DMS53 treated with DMSO at 0.1 percent for 48 hours (cell line): Measurements from ENCODE around the gene GSTA4.
A peak's percentile ranks its signal among the peaks of the same experiment; 100 is the strongest.
"Not testable (repeated sequence)": the region's sequence is repeated elsewhere in the genome, so short reads cannot be mapped to it uniquely, and the experiment has no call there.

ENCODE experiments used
- DNase-seq: peaks from one replicate; lab custom pipeline; 2025; ENCODE audit not compliant: unreplicated experiment; lab: John Stamatoyannopoulos, UW

GSTA4 gene

GRCh38 chr6:52976149-52976548 is 18.9 kb downstream of the GSTA4 start:
- DNase-seq: no peak

- no peak for DNase-seq
Observed at GRCh38 chr6:52975580-52975979, 19.5 kb downstream of the GSTA4 start.

GRCh38 chr6:52972989-52973388 is 22.1 kb downstream of the GSTA4 start:
- no peak for DNase-seq

GRCh38 chr6:52969359-52969758 is 25.7 kb downstream of the GSTA4 start:
- DNase-seq: no peak

GRCh38 chr6:52966101-52966500 is 29.0 kb downstream of the GSTA4 start:
- no peak for DNase-seq

GRCh38 chr6:52965380-52965779 is 29.7 kb downstream of the GSTA4 start:
- no peak for DNase-seq

GRCh38 chr6:52964318-52964717 is 30.8 kb downstream of the GSTA4 start:
- no peak for DNase-seq

- DNase-seq: no peak
Observed at GRCh38 chr6:52962701-52963100, 32.4 kb downstream of the GSTA4 start.

GRCh38 chr6:52961022-52961421 is 34.1 kb downstream of the GSTA4 start:
- not testable (repeated sequence) for DNase-seq

GRCh38 chr6:52960211-52960610 is 34.9 kb downstream of the GSTA4 start:
- DNase-seq: not testable (repeated sequence)

GRCh38 chr6:52958546-52959255 is 36.4 kb downstream of the GSTA4 start:
- DNase-seq: no peak

- DNase-seq: no peak
Observed at GRCh38 chr6:52955871-52956270, 39.2 kb downstream of the GSTA4 start.

GRCh38 chr6:52953911-52954839 is 40.9 kb downstream of the GSTA4 start:
- no peak for DNase-seq

- no peak for DNase-seq
Observed at GRCh38 chr6:52946306-52946705, 48.8 kb downstream of the GSTA4 start.

- DNase-seq: not testable (repeated sequence)
Observed at GRCh38 chr6:52942821-52943220, 52.3 kb downstream of the GSTA4 start.

- DNase-seq: no peak
Observed at GRCh38 chr6:52942221-52942620, 52.9 kb downstream of the GSTA4 start.

- DNase-seq: no peak
Observed at GRCh38 chr6:52937908-52938307, 57.2 kb downstream of the GSTA4 start.

GRCh38 chr6:52933778-52934177 is 61.3 kb downstream of the GSTA4 start:
- DNase-seq: no peak

- no peak for DNase-seq
Observed at GRCh38 chr6:52931351-52931750, 63.7 kb downstream of the GSTA4 start.

GRCh38 chr6:52929321-52930164 is 65.5 kb downstream of the GSTA4 start:
- DNase-seq: peak; percentile 31
